ENCODE measurements around the gene PSTPIP1.

PSTPIP1 gene

GRCh38 chr15:77075528-77075927 lies 80.6 kb downstream of the PSTPIP1 start:
- DNase-seq, result no peak

GRCh38 chr15:77076323-77076915 lies 81.5 kb downstream of the PSTPIP1 start:
- DNase-seq, result no peak

- no peak for DNase-seq
These were observed 87.0 kb downstream of the PSTPIP1 start for GRCh38 chr15:77081971-77082370.

GRCh38 chr15:77083381-77084160 lies 88.6 kb downstream of the PSTPIP1 start:
- DNase-seq, result peak; percentile 80

GRCh38 chr15:77084436-77084835 lies 89.5 kb downstream of the PSTPIP1 start:
- no peak for DNase-seq

- no peak for DNase-seq
These were observed 90.4 kb downstream of the PSTPIP1 start for GRCh38 chr15:77085297-77085696.

Measured in activated CD8-positive, alpha-beta memory T cell treated with anti-CD3 and anti-CD28 coated beads, Interleukin-2, amount 50 U/mL, for 48 hours (primary cell).